Naive thymus-derived CD4-positive, alpha-beta T cell (primary cell): ENCODE measurements around the gene IAH1. TPM values are rescaled to one million over a fixed set of nuclear protein-coding genes. Genes with fewer than 3 reads are reported as not detected.

ENCODE experiments used
- polyA plus RNA-seq, 2 donors: library from polyadenylated mRNA; unstranded; fragments of 300-500 nt; fragmentation: Illumina TruSeq; gene quantifications; one replicate each; pipeline ENCODE4 v1.2.3, GENCODE V29; 2021
- total RNA-seq, 6 experiments: library from RNA in 5 of 6; stranded (reverse) in 5 of 6; gene quantifications; 1 replicate in 5 of 6; 2 replicates in 1 of 6; pipeline ENCODE4 v1.2.3 and lab custom pipeline; 2021 to 2026

IAH1 gene
- total and polyA plus RNA-seq, 7 experiments from 2014 or later, result 43.9 to 77.5 (median 51.0) TPM

Other genes starting within 250 kb of the IAH1 start
- gene ITGB1BP1, start 51.0 kb upstream of the IAH1 start, total RNA-seq, result 100 to 1,000 TPM in 1 of 5 experiments, 10 to 100 TPM in 4; 45.1 to 107 (median 54.3) TPM
- 100 to 1,000 TPM; 109 to 123 TPM for gene ITGB1BP1, start 51.0 kb upstream of the IAH1 start, polyA plus RNA-seq
- gene CPSF3, start 50.9 kb upstream of the IAH1 start, total RNA-seq, result 10 to 100 TPM; 18.0 to 47.8 (median 21.7) TPM
- 10 to 100 TPM; 22.2 to 27.7 TPM for gene CPSF3, start 50.9 kb upstream of the IAH1 start, polyA plus RNA-seq
- 10 to 100 TPM; 22.9 to 45.2 (median 25.9) TPM for gene ADAM17, start 81.3 kb downstream of the IAH1 start, total RNA-seq
- gene ADAM17, start 81.3 kb downstream of the IAH1 start, polyA plus RNA-seq, result 10 to 100 TPM in 1 of 2 donors, 1 to 10 TPM in 1; 9.3 to 11.0 TPM
- 100 to 1,000 TPM in 2 of 5 experiments, 10 to 100 TPM in 3; 67.3 to 189 (median 83.3) TPM for gene YWHAQ, start 156.4 kb downstream of the IAH1 start, total RNA-seq
- 100 to 1,000 TPM; 118 to 185 TPM for gene YWHAQ, start 156.4 kb downstream of the IAH1 start, polyA plus RNA-seq